IPS-NIHi7 (cell line): ENCODE results near the gene EEFSEC.
A peak's percentile ranks its signal among the peaks of the same experiment; 100 is the strongest.
"Not testable (repeated sequence)": the region's sequence is repeated elsewhere in the genome, so short reads cannot be mapped to it uniquely, and the experiment has no call there.

Source experiments
- DNase-seq: peaks from one replicate; pipeline ENCODE4 v3.0.0; 2012; ENCODE audit warnings: mixed read lengths; ENCODE audit errors: extremely low spot score

EEFSEC gene

DNA sequence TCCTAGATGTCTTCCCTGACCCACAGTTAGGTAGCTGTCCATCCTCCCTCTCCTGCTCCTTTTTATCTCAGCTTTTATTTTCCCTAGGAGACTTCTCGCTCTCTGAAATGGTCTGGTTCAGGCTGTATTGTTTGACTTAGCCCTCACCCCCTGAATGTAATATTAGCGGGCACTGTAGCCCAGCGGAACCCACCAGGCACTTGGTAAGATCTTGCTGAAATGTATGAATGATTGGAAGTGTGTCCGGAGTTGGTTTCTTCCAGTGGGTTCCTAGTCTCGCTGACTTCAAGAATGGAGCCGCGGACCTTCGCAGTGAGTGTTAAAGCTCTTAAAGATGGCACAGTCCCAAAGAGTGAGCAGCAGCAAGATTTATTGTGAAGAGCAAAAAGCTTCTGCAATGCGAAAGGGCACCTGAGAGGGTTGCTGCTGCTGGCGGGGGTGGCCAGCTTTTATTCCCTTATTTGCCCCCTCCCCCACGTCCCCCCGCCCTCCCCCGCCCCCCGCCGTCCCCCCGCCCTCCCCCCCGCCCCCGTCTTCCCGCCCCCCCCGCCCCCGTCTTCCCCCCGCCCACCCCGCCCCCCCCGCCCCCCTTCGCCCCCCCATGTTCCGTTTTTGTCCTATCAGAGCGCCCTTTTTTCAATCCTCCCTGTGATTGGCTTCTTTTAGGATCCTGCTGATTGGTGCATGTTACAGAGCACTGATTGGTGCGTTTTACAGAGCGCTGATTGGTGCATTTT lies 694 bp upstream of the EEFSEC start:
- no peak for DNase-seq

DNA sequence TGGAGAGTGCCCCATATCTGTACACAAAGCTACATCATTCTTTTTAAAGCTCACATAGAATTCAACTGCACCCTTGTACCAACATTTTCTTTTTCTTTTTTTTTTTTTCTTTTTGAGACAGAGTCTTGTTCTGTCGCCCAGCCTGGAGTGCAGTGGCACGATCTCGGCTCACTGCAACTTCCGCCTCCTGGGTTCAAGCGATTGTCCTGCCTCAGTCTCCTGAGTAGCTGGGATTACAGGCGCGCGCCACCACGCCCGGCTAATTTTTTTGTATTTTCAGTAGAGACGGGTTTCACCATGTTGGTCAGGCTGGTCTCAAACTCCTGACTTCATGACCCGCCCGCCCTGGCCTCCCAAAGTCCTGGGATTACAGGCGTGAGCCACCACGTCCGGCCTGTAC lies 1.1 kb downstream of the EEFSEC start:
- not testable (repeated sequence) for DNase-seq

DNA sequence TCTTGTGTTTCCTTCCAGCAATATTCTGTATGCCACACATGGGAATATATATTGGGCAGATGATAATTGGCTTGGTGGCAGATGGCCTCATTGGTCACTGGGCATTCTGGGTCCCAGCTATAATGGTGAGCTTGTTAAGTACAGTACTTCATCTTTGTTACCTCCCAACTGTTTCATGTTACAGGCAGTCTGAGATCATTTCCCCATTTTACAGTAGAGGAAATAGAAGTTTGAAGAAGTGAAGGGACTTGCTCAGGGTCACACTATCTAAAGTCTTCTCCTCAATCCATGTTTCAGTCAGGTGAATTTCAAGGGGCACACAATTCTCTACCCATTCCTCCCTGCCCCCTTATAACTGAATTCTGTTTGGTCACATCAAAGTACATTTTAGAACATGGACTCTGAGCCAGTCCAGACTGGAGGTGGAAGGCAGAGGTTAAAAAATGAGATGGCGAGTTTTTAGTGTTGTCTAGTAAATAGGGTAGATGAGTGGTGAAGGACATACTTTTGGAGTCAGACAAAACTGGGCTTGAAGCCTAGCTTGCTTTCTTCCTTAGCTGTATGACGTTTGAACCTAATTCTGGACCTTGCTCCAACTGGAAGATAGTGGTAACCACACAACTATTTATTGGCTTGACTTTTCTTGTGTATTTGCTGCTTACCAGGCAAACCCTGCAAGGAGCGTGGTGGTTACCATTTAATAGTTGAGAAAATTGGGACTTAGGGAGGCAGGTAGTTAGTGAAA lies 2.5 kb downstream of the EEFSEC start:
- DNase-seq, result no peak

DNA sequence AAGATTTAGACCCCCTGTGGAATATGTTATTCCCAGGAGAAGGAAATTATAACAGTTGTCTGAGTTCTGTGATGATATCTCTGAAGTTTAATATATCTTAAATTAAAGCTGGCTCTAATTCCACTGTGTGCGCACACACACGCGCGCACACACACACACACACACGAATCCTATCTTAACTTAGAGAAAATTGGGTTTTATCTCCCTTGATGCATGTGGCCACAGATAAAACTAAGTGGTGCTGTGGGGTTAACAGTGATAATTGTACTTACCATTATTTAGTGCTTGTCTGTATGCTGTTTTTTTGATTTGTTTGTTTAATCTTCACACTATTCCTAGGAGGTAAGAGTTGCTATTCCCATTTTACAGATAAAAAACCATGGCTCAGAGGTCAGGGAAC lies 7.4 kb downstream of the EEFSEC start:
- no peak for DNase-seq

DNA sequence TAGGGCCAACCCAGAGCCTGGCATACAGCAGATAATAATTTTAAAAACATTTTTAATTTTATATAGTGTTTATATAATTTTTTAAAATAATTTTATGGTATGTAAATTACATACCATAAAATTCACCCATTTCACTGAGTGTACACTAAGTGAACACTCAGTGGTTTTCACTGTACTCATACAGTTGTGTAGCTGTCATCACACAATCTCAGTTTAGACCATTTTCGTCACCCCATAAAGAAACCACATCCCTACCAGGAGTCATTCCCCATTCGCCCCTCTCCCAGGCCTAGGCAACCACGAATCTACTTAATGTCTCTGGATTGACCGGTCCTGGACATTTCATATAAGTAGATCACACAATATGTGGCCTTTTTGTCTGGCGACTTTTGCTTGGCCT lies 10.2 kb downstream of the EEFSEC start:
- DNase-seq, result no peak

DNA sequence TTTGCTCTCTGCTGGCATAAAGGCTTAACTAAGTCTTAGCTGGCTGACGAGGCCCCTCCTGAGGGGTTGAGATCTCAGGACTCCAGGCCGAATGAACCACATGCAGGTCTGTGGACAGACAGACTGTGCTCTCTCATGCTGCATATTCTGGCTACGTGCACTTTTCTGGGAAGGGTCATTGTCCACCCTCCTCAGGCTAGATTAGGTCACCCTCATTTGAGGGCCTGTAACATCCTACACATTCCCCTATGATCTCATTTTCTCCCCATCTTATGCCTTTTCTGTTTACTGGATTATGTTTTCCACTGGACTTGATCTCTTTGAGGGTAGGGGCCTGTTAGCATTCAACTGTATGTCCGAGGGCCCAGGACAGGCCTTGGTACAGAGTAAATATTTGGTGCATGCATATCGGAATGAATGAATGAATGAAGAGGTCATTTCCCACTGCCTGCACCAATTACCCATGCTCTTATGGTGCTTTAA lies 13.7 kb downstream of the EEFSEC start:
- DNase-seq, result no peak

DNA sequence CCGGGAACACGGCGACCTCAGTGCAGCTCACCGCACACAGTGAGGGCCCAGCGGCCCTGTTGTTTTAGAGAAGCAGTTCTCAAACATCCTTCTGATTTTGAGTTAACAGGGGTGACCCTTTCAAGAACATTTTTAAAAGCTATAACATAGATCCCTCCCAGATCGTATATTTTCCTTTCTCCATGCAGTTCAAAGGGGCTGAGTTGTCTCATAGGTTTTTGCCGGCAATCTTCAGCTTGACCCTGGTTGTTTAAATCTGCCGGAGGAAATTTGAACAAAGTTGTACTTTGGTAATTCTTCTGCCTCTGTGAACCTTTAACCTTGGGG lies 14.3 kb downstream of the EEFSEC start:
- DNase-seq, result no peak

DNA sequence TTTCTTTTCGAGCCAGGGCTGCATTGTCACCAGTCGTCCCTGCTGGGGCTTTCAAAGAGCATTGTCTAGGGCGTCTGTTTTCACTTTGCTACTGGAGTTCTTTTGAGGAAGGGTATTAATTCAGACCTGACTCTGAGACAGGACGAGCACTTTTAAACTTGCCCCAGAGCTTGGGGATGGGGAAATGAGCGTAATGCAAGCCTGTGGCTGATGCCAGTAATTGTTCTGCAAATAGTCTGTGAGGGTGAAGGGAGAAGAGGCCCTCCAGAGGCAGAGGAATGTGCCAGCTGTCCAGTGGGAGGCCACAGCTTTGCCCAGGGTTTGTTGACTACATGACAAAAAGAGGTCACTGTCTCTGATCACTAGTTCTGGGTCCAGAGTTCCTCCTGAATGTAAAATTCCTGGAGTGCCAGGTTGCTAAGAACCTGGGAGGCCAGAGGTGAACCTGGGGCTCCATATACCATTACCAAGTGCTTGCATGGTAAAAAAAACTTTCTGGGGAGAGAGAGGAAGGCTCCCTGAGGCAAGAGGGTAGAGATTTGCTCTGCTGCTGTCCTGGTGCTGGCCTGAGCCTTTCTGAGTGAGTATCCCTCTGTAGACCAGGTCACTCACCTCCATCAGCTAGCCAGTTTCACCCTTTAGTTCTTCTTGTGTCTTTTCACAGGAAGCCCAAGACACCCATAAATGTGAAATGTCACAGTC lies 14.8 kb downstream of the EEFSEC start:
- DNase-seq, result no peak

DNA sequence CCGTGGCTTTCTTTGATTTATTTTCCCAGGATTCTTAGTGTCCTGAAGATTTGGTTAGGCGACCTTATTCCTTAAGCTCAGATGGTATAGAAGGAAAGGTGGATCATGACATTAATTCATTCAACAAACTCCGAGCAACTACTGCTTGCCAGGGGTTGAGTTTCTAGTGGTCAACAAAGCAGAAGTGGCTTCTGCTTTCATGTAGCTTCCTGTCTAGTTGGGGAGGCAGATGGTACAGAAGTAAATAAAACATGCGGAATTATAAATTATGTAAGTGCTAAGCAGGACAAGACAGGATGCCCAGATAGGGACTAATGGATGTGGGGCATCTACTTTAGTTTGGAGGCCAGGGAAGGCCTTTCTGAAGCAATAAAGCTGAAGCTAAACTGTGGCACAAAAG lies 15.6 kb downstream of the EEFSEC start:
- no peak for DNase-seq

DNA sequence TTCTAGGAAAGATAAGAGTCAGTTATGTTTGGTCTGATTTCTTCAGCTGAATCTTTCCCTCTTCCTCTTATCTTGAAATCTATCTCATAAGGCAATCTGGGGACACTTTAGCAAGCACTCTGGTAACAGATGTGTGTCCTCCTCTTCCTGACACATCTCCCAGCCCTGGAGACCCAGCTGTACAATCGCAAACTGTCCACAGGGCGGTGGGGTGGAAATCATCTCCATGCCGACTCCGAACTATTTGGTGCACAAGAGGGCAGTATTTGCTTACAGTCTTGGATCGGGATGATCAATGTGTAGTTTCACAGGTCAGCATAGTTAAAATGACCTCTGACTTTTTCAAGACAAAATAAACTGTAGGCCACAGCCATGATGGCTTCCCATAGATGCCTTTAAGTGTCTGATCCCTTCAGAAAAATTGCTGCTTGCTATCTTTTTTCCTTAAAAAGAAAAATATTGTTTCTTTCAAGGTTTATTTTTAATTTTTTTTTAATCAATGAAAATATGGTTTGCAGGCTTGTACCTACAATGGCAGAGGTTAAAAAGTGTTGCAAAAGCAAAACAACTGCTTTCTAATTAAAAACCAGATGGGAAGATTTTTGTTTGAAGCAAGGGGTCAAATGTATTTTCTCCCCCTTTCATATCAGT lies 17.7 kb downstream of the EEFSEC start:
- peak; percentile 51 for DNase-seq

DNA sequence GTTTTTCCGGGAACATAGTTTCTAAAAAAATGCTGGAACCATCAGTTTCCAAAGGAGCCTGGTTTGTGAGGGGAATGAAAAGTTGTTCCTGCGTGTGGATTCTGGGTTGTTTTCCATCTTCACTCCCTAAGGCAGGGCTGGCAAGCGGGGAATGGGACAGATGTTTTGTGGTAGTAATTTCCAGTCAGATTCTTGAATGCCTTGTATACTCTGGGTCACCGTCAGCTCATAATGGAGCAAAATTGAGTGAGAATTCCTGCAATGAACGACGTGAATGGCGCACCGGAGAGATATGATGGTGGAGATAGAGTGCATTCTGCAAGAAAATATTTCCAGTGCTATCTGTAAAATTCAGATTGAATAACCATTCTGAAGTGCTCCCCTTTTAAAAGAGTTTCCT lies 19.9 kb downstream of the EEFSEC start:
- no peak for DNase-seq

DNA sequence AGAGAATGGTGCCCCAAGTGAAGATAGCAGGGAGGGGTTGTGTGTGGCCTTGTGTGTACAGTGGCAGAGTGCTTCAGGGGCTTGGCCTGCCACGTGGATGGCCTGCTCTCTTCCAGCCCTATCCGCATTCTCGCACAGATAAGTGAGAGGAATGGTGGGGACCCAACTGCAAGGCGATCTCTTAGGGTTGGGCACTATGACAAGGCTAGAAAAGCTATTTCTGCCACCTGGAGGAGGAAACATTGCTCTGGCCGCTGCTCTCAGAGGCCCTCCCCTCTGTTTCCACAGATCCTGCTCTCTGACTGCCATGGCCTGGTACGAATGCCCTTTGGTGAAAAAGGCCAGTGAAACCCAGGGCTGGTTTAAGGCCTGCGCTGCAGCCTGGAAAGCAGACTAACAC lies 20.6 kb downstream of the EEFSEC start:
- peak; percentile 51 for DNase-seq

DNA sequence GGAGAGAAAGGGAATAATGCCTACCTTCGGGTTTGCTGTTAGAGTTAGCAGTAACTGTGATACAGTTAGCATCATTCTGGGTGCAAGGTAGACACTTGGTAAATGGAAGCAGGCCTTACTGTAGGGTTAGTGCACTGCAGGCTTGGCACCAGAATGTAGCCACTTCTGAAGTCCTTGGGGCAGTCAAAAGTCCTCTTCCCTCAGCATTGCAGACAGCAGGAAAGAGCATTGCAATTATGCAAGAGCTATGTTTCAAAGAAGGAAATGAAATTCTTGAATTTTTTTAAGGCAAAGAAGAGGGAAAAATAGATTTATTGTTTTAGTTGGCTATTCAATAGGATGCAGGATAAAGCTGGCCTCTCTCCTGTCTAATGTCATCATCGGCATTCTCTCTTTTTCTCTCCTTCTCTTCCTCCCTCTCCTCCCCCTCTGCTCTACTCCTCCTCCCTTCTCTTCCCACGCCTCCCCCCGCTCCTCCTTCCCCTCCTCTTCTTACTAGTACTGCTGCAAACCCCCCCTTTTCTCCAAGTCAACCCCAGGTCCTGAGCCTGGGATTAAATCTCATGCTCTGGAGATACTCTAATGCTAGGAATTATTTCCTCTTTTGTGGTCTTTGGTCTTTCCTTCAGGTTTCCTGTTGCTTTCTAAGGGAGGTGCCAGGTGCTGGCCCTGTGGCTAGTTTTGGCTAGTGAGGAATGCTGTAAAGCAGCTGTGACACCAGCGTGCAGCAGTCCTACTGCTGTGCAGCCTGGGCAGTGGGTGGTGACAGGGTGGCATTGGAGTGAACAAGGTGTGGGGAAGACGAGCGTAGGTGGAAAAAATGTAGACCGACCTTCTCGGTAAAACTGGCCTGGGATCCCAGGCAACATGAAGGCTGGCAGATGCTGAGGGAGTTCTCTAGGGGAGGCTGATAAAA lies 21.7 kb downstream of the EEFSEC start:
- DNase-seq, result no peak

DNA sequence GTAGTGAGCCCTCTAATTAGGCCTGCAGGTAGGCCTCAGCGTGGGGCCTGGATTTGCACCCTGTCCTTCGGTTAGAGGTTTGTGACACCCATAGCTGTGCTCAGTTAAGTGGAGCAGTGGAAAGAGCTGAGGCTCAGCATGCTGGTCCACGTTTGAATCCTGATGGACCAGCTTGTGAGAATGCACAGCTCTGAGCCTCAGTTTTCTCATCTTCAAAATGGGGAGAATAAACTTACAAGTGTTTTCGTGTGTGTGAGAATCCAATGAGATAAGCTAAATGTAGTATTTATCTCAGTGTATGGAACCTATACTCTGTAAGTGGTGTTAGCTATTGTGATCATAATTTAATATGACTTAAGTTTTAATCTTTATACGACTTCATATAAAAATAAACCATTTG lies 22.5 kb downstream of the EEFSEC start:
- no peak for DNase-seq

DNA sequence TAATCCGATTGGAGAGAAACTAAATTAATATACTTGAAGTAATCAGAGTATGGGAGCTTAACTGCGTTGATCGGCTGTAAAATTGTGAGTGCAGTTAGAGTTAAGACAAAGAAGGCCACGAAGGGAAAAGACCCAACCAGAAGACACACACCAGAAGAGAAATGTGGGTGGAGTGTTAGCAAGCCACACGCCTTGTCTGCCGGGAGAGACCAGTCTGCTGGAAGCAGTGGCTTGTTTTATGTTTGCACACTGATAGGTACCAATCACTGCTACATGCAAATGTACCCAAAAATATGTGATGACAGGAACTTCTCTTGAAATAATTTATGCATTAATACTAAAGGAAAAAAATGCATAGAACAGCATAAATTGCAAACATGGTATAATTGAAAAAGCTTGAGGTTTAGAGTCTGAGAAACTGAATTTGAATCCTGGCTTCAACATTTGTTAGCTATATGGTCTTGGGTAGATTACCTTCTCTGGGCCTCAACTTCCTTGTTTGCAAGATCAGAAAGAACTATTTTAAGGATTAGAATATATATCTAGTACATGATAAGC lies 23.1 kb downstream of the EEFSEC start:
- no peak for DNase-seq

DNA sequence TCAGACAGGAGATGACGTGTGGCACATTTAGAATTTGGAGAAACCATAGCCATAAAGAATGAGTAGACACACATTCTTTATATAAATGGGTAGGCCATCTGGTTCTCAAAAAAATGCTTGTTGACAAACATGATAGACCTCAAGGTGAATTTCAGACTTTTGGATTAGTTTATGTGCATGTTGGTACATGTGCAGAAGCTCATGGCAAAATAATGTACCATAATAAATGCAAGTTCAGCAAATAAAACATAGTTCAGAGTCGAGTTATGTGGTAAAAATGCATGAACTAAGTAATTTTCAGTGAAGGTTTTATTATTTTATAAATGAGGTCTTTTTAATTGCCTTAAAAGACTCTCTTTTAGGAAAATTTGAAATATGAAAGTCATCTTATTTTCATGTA lies 24.6 kb downstream of the EEFSEC start:
- DNase-seq, result no peak

DNA sequence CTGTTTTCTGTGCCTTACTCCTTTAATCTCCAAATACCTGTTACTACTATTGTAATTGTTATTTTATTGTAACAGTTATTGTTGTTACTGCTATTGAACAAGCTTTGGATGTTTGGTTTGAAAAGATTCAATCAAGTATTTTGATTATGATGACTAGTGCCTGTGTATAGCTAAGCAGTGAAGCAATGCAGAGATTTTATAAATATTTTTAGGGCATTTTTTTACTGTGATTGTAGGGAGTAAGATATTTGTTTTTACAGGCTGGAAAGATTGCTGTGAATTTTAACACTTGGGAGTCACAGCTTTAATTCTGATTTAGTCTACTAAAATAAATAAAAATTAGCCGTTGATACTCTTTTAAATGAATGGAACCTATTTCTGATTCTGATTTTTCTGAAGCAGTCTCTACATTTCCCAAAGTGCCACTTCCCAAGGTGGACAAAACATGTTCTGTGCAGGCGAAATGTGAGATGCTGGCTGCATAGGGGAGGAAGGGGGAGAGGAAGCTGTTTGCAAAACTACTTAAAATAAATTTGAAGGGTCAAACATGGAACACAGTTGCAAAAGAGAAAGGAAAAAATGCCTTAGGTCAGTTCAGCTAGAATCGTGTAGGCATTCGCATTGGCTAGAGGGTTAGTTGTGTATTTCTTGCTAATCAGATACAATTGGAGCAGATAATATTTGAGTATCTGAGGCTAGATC lies 25.7 kb downstream of the EEFSEC start:
- DNase-seq, result no peak

DNA sequence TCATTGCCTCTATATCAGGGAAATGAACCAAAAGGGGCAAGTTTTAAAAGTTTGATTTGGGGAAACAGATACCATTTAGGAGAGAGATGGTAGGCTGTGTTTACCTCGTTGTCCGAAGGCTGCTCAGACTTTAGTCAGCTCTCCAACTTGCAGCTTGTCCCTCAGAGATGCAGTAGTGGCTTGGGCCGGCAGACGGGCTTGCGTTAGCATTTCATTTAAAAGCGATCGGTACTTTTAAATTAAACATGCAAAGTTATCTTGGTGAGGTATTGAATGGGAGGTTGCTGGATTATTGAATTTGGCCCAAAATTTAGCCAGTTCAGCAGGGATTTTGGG lies 26.2 kb downstream of the EEFSEC start:
- DNase-seq, result no peak

DNA sequence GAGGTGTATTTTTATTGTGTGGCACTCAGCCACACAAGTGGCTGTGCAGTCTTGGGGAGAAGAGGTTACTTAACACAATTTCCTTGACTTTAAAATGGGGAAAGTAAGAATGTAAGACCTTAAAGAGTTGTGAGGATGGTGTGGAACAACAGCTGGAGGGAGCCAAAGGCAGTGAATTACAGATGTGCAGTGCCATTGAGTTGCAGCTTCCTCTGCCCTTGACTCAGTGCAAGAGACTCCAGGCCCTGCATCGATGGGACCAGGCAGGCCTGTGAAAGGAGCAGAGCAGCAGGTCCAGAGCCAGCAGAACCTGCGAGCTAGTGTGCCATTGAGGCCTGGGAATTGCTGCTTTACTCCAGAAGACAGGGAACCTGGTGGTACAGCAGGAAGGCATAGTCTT lies 27.2 kb downstream of the EEFSEC start:
- DNase-seq, result no peak

DNA sequence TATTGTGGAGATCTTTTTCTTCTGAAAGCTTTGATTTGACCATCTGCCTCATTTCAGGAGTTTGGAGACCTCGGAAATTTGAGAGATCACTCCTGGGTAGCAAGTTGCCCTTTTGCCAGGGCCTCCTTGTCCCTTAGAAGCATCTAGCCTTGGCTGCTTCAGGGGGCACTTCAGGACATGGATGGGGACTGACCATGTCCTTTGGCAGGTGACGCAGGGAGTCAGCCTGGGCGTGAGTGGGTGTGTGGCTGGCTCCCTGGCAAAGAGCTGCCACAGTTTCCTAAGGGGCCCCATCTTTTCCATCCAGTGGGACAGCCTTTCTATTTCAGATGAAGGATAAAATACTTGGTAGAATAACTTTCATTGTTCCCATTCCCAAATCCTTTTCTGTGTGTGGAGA lies 27.6 kb downstream of the EEFSEC start:
- no peak for DNase-seq

DNA sequence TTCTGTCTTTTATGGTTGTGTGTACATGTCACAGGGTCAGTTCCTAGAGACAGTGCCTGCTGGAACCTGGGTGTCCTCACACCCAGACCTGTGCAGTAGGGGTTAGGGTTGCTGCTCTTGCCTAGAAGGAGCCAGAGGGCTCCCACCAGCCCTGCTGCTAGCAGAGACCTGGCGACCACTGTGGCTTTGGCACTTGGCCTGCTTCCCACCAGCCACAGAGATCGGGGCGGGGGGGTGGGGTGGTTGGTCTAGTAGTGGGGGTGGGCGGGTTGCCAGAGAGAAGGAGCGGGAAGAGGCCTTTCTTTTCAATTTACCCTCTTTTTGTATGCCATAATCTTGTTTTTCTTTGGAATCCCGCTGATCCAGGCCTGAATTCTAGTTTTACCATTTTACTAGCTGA lies 29.4 kb downstream of the EEFSEC start:
- DNase-seq, result no peak
